RWPE2 (cell line): Measurements from ENCODE around the gene DOK1.

ENCODE experiments used
- ATAC-seq: fragments of 200-7000 bp; cut with Tn5 transposase; 3 replicates; pipeline ENCODE4 v1.9.1; 2021; ENCODE audit warnings: low read depth
- DNase-seq: peaks from one replicate; pipeline ENCODE4 v3.0.0-alpha.2; 2020; ENCODE audit warnings: low spot score
- H3K27ac ChIP-seq: fragments of 450-650 bp; 2 replicates; pipeline ENCODE4 v1.5.1; 2017; ENCODE audit warnings: mild to moderate bottlenecking; ENCODE audit not compliant: poor library complexity, severe bottlenecking
- H3K27me3 ChIP-seq: fragments of 250-450 bp; sonication (Bioruptor Pico); 2 replicates; pipeline ENCODE4 v1.5.1; 2021; ENCODE audit warnings: mild to moderate bottlenecking, moderate library complexity; ENCODE audit not compliant: insufficient read depth, poor library complexity, severe bottlenecking
- H3K36me3 ChIP-seq: fragments of 250-450 bp; sonication (Bioruptor Pico); 2 replicates; pipeline ENCODE4 v1.5.1; 2020; ENCODE audit warnings: low read depth, mild to moderate bottlenecking, moderate library complexity
- H3K4me1 ChIP-seq: fragments of 250-450 bp; sonication (Bioruptor Pico); 2 replicates; pipeline ENCODE4 v1.5.1; 2021; ENCODE audit warnings: mild to moderate bottlenecking, moderate library complexity; ENCODE audit not compliant: insufficient read depth, poor library complexity, severe bottlenecking
- H3K4me3 ChIP-seq: fragments of 250-450 bp; sonication (Bioruptor Pico); 2 replicates; pipeline ENCODE4 v1.5.1; 2021; ENCODE audit warnings: mild to moderate bottlenecking, moderate library complexity; ENCODE audit not compliant: severe bottlenecking
- H3K9me3 ChIP-seq: fragments of 250-450 bp; sonication (Bioruptor Pico); 2 replicates; pipeline ENCODE4 v1.5.1; 2021; ENCODE audit warnings: mild to moderate bottlenecking, moderate library complexity; ENCODE audit not compliant: severe bottlenecking
- TF ChIP-seq, protein P1 (sequence below): fragments of 450-650 bp; IDR thresholded peaks from one replicate; pipeline ENCODE4 v1.5.1; 2017; ENCODE audit warnings: mild to moderate bottlenecking, moderate library complexity; ENCODE audit not compliant: poor library complexity, severe bottlenecking

Gene DOK1

DNA sequence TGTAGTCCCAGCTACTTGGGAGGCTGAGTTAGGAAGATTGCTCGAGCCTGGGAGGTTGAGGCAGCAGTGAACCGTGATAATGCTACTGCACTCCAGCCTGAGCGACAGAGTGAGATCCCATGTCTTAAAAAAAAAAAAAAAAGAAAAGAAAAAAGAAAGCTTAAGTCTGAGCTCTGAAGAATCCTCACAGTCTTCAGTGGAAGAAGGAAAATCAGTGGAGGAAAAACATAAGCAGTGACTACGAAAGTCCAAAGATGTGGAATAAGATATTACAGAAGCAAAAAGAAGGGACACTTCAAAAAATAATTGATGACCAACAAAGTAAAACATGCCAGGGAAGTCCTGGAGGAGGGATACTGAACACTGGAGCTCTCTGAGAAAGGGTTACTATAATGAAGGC is 44.2 kb upstream of the DOK1 start:
- no peak for DNase-seq
- peaks cover 40% of the 10 kb centered on the region for H3K27me3 ChIP-seq
- H3K36me3 ChIP-seq: peaks cover 14% of the 10 kb centered on the region
- TF ChIP-seq, protein P1, sequence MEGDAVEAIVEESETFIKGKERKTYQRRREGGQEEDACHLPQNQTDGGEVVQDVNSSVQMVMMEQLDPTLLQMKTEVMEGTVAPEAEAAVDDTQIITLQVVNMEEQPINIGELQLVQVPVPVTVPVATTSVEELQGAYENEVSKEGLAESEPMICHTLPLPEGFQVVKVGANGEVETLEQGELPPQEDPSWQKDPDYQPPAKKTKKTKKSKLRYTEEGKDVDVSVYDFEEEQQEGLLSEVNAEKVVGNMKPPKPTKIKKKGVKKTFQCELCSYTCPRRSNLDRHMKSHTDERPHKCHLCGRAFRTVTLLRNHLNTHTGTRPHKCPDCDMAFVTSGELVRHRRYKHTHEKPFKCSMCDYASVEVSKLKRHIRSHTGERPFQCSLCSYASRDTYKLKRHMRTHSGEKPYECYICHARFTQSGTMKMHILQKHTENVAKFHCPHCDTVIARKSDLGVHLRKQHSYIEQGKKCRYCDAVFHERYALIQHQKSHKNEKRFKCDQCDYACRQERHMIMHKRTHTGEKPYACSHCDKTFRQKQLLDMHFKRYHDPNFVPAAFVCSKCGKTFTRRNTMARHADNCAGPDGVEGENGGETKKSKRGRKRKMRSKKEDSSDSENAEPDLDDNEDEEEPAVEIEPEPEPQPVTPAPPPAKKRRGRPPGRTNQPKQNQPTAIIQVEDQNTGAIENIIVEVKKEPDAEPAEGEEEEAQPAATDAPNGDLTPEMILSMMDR: no peak
- no peaks in the 10 kb centered on the region for H3K9me3 ChIP-seq
- no peak for ATAC-seq
- H3K4me1 ChIP-seq: peaks cover 5% of the 10 kb centered on the region
- no peak overlapping the region for H3K4me3 ChIP-seq
- no peak overlapping the region for H3K27ac ChIP-seq

DNA sequence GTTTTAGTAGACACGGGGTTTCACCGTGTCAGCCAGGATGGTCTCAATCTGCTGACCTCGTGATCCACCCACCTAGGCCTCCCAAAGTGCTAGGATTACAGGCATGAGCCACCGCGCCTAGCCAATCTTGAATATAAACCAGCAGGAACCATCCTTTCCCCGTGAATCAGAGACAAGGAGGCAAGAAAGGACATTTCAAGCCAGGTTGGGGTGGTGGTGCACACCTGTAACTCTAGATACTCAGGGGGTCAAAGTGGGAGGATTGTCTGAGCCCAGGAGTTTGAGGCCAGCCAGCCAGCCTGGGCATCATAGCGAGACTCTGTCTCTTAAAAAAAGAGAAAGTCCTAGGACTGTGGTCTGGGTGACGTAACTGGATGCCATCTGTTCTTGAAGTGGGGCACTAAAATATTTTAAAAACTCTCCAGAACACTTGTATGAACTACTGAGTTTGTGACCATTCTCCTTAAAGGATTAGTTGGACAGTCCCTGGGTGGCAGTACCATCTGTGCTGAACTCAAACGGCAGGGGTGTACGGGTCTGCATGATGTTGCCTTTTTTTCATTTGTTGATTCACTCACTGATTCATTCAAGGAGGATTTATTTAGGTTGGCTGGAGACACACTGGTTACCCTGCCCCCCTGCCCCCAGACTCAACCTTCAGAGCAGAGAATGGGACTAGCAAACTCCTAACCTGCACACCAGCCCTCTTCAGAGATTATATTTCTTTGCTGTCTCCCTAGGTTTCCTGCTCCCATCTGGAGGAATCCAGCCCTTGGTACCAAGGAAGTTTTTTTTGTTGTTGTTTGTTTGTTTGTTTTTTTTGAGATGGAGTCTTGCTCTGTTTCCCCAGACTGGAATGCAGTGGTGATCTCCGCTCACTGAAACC is 43.2 kb upstream of the DOK1 start:
- ATAC-seq (no peak), DNase-seq (no peak)
- H3K4me3 ChIP-seq: no peak overlapping the region
- H3K9me3 ChIP-seq: no peaks in the 10 kb centered on the region
- no peak overlapping the region for H3K27ac ChIP-seq
- peaks cover 3% of the 10 kb centered on the region; the same call in 1 of the 2 replicates for H3K36me3 ChIP-seq
- peaks cover 50% of the 10 kb centered on the region for H3K27me3 ChIP-seq
- H3K4me1 ChIP-seq: peaks cover under 1% of the 10 kb centered on the region
- TF ChIP-seq, protein P1: no peak

DNA sequence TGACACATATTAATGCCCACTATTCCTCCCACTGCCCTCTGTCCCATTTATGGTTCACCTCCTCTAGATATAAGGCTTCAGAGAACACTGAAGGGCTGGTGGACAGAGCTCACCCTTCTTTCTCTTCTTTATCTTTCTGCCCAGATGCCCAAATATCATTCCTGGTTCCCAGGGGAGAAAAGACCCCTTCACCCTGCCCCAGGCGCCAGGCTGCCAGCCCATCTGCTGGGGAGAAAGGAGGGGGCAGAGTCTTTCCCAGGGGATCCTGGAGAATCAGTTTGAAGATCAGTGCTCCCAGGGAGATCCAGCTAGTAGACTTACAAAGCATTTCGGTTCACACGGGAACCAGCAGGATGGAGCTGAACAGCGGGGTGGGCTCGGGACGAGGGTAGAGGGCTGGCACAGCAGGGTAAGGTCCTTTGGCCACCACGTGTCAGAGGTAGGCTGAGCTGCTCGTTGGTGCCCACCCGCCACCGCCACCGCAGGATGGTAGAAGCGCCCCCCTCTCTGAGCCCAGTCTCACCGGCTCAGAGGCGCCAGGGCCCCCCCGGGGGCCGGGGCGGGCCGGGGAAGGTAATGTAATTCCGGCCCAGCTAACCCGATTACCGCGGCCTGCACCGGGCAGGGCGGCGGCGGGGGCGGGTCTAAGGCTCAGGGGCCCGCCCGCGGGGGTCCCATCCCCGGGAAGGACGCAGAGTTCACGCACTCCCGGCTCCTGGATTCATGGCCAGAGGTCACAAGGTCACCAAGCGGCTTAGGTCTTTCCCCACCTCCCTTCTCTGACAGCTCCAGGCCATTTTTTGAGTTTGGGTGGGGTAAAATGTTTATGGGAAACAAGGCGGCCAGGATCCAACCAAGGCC is 41.5 kb upstream of the DOK1 start:
- Histone ChIP-seq H3K4me3 (no peak overlapping the region), H3K27me3 (peaks cover 65% of the 10 kb centered on the region), H3K36me3 (no peaks in the 10 kb centered on the region), H3K27ac (no peak overlapping the region), H3K9me3 (no peaks in the 10 kb centered on the region), H3K4me1 (no peaks in the 10 kb centered on the region)
- DNase-seq (peak; percentile 33), ATAC-seq (no peak)
- TF ChIP-seq, protein P1: no peak

DNA sequence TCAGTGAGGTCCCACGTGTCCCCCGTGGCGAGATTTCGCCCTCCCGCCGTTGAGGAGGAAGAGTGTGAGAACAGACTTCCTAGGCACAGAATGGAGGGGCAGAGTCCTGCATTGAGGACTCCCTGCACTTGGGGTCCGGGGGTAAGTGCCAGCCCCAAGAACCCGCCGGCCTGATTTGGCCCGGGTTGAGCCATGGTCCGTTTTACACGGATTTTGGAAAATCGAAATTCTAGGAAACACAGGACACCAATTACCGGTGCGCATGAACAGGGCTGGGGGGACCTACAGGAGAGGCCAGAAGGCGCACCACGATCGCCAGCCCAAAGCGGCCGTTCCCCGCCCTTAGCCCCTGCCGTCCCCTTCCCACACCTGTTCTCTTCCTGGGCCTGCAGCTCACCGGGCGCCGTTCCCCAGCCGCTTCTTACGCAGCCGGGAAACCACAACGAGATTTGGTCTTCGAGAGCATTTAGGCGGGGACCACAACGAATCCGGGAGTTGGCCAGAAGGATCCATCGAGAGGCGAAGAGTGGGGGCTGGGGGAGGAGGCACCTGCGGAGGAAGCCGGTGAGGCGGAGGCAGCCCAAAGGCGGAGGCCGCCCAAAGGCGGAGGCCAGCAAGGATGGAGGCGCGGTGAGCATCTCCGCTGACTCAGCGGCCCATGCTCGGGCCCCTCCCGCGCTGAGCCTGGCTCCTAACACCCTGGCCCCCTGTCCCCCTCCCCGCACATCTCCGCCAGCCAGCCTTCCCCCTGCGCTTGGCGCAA is 40.7 kb upstream of the DOK1 start:
- Histone ChIP-seq H3K9me3 (no peaks in the 10 kb centered on the region), H3K4me1 (no peaks in the 10 kb centered on the region), H3K36me3 (no peaks in the 10 kb centered on the region), H3K27me3 (peaks cover 73% of the 10 kb centered on the region), H3K4me3 (no peak overlapping the region), H3K27ac (no peak overlapping the region)
- DNase-seq (peak; percentile 54), ATAC-seq (peak; percentile 42)
- TF ChIP-seq, protein P1: no peak
